AG08395 (cell line): ENCODE results near the gene ENOX1.

Experiments
- DNase-seq: peaks from one replicate; pipeline ENCODE4 v3.0.0; 2012; ENCODE audit warnings: mixed read lengths, low spot score

Gene ENOX1

GRCh38 chr13:43669964-43670363, 116.8 kb downstream of the ENOX1 start:
- no peak for DNase-seq

DNA sequence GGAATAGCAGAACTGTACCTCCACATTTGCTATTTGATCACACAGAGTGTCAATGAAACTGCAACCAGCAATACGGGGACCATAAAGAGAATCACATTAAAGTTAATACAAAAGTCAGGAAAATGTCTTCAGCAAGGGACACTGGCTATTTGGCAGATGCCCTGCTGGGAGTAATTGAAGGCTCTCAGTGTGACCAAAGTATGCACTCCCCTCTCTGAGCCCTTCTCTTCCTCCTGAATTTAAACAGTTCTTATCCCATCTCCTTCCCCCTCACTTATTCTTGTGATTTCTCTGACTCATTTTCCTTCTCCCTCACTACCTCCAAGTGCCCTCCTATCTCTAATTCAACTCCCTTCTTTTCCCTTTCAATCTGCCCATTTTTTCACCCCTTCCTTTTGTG, 117.7 kb downstream of the ENOX1 start:
- no peak for DNase-seq

- DNase-seq = no peak
Measured at GRCh38 chr13:43666403-43666802, 120.4 kb downstream of the ENOX1 start.

- no peak for DNase-seq
Measured at GRCh38 chr13:43665388-43665787, 121.4 kb downstream of the ENOX1 start.

GRCh38 chr13:43664700-43665191, 122.0 kb downstream of the ENOX1 start:
- peak; percentile 55 for DNase-seq

DNA sequence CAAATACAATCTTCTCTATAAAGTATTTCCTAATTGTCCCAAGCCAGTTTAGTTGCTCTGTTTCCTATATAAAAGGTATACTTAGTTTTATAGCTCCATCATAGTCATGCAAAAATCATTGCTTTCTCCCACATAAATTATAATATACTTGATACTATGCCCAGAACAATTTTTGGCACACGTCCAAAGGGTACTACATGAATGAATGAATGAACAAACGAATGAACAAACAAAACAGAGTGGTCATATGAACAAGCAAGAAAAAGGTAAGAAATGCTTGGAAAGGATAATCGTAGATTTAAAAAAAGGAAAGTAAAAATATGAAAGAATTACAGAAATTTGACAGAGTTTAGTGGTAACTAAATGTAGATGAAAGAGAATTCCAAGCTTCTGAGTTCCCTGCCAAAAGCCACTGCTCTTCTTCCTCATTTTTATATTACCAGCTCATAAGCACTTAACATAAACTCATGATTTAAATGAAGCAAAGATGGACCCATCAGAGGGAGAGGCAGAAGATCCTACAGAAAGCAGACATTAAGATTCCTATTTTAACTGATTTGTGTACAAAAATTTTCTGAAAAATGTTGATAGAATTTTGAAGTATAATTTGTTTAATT, 123.2 kb downstream of the ENOX1 start:
- DNase-seq = peak; percentile 24

- DNase-seq = no peak
Measured at GRCh38 chr13:43662976-43663375, 123.8 kb downstream of the ENOX1 start.

DNA sequence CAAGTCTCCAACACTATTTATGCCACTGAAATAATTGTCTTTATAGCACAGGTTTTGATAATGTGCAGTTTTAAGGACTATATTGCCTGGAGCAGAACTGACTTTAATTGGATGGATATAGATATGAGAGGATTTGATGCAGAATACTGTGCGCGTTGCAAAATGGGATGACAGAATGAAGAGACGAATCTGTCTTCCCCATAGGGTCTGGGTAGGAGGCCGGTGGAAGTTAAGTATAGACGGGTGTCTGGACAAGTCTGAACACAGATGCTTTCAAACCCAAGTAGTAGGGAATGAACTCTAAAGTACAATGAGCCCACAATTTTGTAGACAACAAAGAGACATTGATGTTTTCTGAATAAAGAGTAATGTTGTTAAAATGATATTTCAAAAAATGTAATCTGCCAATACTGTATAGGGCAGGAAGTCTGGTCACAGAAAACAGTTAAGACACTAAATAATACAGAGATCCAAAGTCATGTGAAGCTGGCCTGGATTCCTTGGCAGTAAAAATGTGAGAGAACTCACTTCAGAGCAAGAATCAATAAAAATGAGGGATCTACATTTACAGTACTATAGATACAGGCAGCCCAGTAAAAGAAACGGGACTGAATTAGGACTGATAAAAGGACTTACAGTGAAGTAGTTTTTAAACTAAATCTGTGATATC, 125.5 kb downstream of the ENOX1 start:
- DNase-seq = no peak

DNA sequence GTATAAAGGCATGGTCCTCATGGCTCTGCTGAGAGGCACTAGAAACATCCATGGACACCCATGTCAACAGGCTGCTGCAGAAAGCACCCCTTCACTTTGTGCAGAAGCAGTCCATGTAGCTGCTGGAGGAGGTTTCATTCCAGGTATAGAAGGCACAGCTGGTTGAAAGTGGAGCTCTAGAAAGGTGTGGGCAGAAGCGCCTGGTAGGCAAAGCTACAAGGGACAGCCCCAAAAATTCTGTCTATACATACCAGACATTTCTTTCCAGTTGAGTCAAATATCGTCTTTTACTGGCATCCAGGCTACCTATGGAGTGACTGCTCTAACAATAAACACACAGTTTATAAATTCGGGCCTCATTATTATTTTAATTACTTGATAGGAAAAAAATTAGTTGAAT, 129.3 kb downstream of the ENOX1 start:
- DNase-seq = no peak

DNA sequence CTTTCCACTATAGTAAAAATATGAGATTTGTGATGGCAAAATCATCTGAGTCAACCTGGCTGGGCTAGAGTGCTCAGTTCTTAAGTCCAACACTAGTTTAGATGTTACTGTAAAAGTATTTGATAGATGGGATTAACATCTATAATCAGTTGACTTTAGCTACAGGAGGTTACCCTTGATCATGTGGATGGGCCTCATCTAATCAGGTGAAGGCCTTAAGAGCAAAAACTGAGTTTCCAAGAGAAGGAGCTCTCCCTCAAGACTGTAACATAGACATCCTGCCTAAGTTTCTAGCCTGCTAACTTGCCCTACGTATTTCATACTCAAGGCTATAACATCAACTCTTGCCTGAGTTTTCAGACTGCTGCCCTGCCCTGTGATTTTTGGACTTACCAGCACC, 132.8 kb downstream of the ENOX1 start:
- DNase-seq = no peak

DNA sequence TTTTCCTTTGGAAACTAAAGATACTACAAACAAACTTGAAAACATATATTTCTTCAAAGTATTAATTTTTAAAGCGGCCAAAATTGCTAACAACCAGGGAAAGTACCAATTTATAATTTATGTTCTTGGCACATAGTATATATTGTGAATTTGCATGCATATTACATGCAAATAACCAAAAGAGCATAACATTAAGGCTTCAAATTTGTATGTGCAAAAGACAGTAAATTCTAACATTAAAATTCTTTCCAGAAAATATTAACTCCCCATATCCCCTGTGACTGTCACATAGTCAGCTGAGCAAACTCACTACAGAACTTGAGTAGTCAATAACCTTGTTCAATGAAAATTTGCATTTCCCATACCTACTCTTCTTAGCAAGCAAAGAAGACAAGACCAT, 133.4 kb downstream of the ENOX1 start:
- no peak for DNase-seq

- no peak for DNase-seq
Measured at GRCh38 chr13:43652760-43653159, 134.0 kb downstream of the ENOX1 start.

GRCh38 chr13:43650882-43651281, 135.9 kb downstream of the ENOX1 start:
- no peak for DNase-seq

GRCh38 chr13:43648733-43649132, 138.0 kb downstream of the ENOX1 start:
- DNase-seq = no peak

DNA sequence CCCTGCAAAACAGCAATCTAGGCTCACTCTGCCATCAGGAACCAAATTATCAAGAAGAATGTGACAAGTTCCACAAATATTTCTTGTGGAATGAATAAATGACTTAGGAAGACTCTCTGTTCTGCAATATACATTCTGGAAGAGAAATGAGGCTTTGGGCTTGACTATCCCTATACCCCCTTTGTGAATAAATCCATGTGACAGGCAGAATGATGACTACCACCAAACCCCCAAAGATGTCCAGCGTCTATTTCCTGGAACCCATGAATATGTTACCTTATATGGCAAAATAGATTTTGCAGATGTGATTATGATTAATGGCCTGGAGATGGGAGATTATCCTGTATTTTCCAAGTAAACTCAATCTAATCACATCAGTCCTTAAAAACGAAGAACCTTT, 139.3 kb downstream of the ENOX1 start:
- DNase-seq = no peak

DNA sequence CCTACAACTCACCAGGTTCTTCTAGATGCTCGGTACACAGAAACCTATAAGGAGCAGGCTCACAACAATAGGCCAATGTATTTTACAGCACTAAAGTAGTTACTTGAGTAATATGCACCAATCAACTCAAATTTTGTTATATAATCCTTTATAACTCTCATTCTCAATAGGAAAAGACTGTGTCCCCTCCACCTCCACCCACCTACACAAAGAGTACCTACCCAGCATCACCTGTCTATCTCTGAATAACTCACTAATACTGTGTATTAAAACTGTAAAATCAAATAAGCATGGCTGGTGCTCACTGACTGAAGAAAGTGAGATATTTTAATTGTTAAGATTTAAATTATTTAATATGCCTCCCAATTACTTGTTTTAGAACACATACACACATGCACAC, 146.3 kb downstream of the ENOX1 start:
- DNase-seq = no peak

DNA sequence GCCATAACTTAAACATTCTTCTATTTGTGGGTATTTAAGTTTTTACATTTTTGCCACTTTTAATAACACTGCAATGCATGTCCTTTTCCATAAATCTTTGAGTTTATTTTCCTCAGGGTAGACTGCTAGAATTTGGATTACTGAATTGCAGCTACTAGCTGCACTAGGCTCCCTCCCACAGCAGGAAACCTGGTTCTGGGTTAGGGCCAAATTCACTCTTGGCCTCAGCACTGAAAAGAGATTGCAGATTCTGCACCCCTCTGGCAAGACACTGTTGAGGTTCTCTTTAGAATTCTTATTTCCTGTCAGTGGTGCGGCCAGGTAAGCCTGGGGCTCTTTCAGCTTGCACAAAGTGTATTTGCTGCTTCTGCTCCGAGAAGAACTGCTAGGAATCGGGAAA, 155.7 kb downstream of the ENOX1 start:
- DNase-seq = no peak

- no peak for DNase-seq
Measured at GRCh38 chr13:43629691-43630480, 156.9 kb downstream of the ENOX1 start.

DNA sequence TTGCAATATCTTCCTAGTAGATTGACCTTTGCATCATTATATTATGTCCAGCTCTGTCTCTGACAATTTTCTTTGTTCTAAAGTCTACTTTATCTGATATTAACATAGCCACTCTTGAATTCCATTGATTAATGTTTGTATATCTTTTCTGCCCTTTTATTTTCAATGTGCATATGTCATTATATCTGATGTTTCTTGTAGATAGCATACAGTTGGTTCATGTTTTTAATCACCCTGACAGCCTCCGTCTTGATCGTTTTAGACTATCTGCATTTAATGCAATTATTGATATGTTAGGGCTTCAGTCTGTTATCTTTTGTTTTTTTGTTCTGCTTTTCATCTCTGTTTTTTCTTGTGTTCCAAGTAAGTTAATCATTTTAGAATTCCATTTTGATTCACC, 159.8 kb downstream of the ENOX1 start:
- no peak for DNase-seq

DNA sequence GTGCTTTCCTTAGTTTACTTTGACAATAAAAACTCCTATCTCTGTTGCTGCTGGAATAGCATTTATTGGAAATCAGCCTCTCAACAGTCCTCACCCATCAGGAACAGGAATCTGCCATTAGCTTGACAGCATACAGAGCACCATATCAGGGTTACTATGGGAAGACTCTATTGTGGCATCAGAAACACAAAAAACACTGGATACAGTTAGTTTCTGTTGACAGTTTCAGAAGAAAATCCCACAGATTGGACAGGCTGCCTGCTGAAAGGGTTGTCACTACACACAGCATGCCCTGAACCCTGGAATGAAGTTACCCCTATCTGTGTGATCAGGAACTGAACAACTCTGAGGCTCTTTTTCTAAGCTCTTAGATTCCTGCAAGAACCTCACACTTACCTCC, 172.7 kb downstream of the ENOX1 start:
- no peak for DNase-seq

DNA sequence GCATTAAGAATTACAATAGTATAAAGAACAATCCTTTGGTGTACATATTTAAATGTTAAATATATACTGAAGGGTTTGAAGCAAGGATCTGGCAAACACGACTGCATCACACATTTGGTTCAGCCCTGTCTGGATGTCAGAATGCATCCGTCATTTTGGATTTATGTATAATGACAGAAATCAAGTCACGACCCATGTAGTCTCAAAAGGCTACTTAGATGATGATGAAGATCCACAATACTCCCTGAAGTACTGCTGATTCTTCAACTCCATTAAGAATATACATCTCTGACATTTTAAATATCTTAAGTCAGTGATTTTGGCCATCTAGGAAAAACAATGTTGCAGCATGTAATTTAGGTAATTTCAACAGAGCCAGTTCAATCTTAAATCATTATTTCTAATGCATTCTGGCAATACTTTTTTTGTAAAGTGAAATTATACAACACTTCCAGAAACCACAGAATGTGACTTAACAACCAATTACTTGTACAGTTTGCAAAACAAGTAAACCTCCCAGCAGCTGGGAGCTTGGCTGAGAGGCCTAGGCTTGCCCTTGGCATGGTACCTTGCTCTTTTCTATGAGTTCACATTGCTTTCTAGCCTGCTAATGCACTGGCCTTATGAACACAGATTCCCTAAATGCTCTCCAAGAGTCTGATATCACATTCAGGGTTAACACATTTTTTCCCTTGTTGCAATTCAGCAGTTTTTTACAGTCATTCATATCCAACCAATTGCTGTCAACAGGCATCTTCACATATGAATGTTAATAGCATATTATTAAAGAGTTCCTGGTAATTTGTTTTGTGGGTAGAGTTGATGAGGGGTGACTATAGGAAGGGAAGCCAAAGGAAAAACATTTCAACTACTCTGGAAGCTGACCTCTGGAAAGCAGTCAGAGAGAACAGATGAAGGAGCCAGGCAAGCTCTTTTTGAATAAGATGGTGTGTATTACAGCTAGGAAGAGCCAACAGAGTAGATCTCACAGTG, 175.2 kb downstream of the ENOX1 start:
- DNase-seq = no peak
